K562 (cell line): Measurements from ENCODE around the gene ATP6V1F. TPM values are rescaled to one million over a fixed set of nuclear protein-coding genes. Genes with fewer than 3 reads are reported as not detected.

Source experiments
- CEBPB ChIP-seq: fragments of 450-650 bp; IDR thresholded peaks from 2 replicates; pipeline ENCODE4 v1.6.1; 2016; ENCODE audit warnings: missing genetic modification characterization, missing compliant biosample characterization
- CTBP1 ChIP-seq: fragments of 450-650 bp; IDR thresholded peaks from 2 replicates; pipeline ENCODE4 v1.6.1; 2016; ENCODE audit warnings: borderline replicate concordance
- DACH1 ChIP-seq: fragments of 450-650 bp; IDR thresholded peaks from 2 replicates; pipeline ENCODE4 v1.6.1; 2018; ENCODE audit not compliant: partially characterized antibody
- HNRNPLL ChIP-seq: fragments of 200-400 bp; formaldehyde crosslinking; IDR thresholded peaks from 2 replicates; pipeline ENCODE4 v1.6.1; 2017; ENCODE audit warnings: low read length, low read depth, mild to moderate bottlenecking; ENCODE audit not compliant: poor library complexity, severe bottlenecking
- HSF4 ChIP-seq: fragments of 250-450 bp; sonication (Bioruptor Pico); IDR thresholded peaks from 2 replicates; pipeline ENCODE4 v2.1.2; 2022; ENCODE audit warnings: mild to moderate bottlenecking, moderate library complexity, borderline replicate concordance
- MAZ ChIP-seq, 2 experiments: fragments of 450-650 bp in 1 of 2; sonication (generic) in 1 of 2; formaldehyde crosslinking; IDR thresholded peaks in 1 of 2; conservative IDR thresholded peaks in 1 of 2; 2 replicates each; pipeline versions ENCODE4 v1.4.0 to v1.5.0; 2020; ENCODE audit warnings: mild to moderate bottlenecking in 1 of 2, missing genetic modification reagents in 1 of 2
- OTX1 ChIP-seq: fragments of 450-650 bp; formaldehyde crosslinking; IDR thresholded peaks from 2 replicates; pipeline ENCODE4 v1.4.0; 2022; ENCODE audit warnings: mild to moderate bottlenecking
- RCOR1 ChIP-seq, 2 experiments: IDR thresholded peaks; 2 replicates each; pipeline ENCODE4 v1.6.1; 2012; ENCODE audit warnings: low read depth in 2 of 2, low read length in 2 of 2, borderline replicate concordance in 1 of 2, improper control_type of control experiment in 1 of 2
- REST ChIP-seq, 2 experiments: fragments of 450-650 bp; formaldehyde crosslinking in 1 of 2; IDR thresholded peaks; 2 replicates each; pipeline versions ENCODE4 v1.4.0 to v1.6.1; 2014 to 2020; ENCODE audit warnings: mild to moderate bottlenecking in 2 of 2, borderline replicate concordance in 1 of 2, low read depth in 1 of 2
- TBP ChIP-seq: optimal IDR thresholded peaks from 2 replicates; pipeline ENCODE3; 2011; ENCODE audit warnings: low read depth, low read length, improper control_type of control experiment
- ZBTB1 ChIP-seq: sonication (generic); formaldehyde crosslinking; IDR thresholded peaks from 2 replicates; pipeline ENCODE4 v1.8.1; 2023; ENCODE audit warnings: missing genetic modification reagents, low read depth, mild to moderate bottlenecking, borderline replicate concordance
- ZBTB49 ChIP-seq: sonication (generic); formaldehyde crosslinking; IDR thresholded peaks from 2 replicates; pipeline ENCODE4 v1.8.0; 2022; ENCODE audit warnings: missing genetic modification reagents, mild to moderate bottlenecking, borderline replicate concordance
- ZKSCAN3 ChIP-seq: fragments of 250-450 bp; sonication (Bioruptor Pico); IDR thresholded peaks from 2 replicates; pipeline ENCODE4 v1.4.0; 2020
- ZNF444 ChIP-seq: fragments of 250-450 bp; sonication (Bioruptor Pico); IDR thresholded peaks from 2 replicates; pipeline ENCODE4 v1.4.0; 2020; ENCODE audit warnings: mild to moderate bottlenecking, moderate library complexity
- ZNF586 ChIP-seq: fragments of 450-650 bp; formaldehyde crosslinking; conservative IDR thresholded peaks from 2 replicates; pipeline ENCODE4 v1.4.0; 2020; ENCODE audit warnings: mild to moderate bottlenecking, moderate library complexity
- polyA plus RNA-seq, 8 experiments: library from polyadenylated mRNA; depleted of rRNA in 4 of 8; stranded (reverse) in 5 of 8; unstranded in 3 of 8; fragments of >200 nt; fragmentation: Nextera tagmentation in 2 of 8; fragmentation: Illumina TruSeq in 1 of 8; extraction: Ambion mirVana in 2 of 8; extraction: Trizol in 1 of 8; gene quantifications; 2 replicates each; pipeline versions ENCODE4 v1.2.1 to v1.2.3, GENCODE V29; 2011 to 2014; ENCODE audit warnings: inconsistent platforms in 1 of 8, missing spikeins in 1 of 8
- total RNA-seq, 7 experiments: library from RNA; depleted of rRNA in 6 of 7; stranded (reverse); fragments of >200 nt in 6 of 7; fragmentation: Illumina TruSeq in 2 of 7; extraction: Trizol in 2 of 7; gene quantifications; 2 replicates each; pipeline versions ENCODE4 v1.2.1 to v1.2.3, GENCODE V29; 2011 to 2021; ENCODE audit warnings: low replicate concordance in 1 of 7

The ATP6V1F gene
- total and polyA plus RNA-seq, 9 of the 15 experiments (the other 6 are each of a cell fraction or from before 2014, with no cell fraction given): 206 to 1,123 (median 542) TPM

- TF ChIP-seq TBP (no peak), DACH1 (no peak), OTX1 (CRISPR knock-in tag) (0 out of 2 replicates have a peak, but pooled peaks have one; percentile 4), CTBP1 (0 out of 2 replicates have a peak, but pooled peaks have one; percentile 11), HNRNPLL (peak; percentile 15), ZKSCAN3 (no peak), ZBTB1 (0 out of 2 replicates have a peak, but pooled peaks have one; percentile 40), ZNF586 (no peak), ZBTB49 (no peak), RCOR1 (IDR thresholded peaks at IDR 0.05; ENCODE audit: borderline replicate concordance in 1 of 2, low read depth in 2 of 2, low read length in 2 of 2) (peak in 1 of 2 experiments; percentile 57; a peak in 2 of 4 replicates), ZNF444 (no peak), CEBPB (tag) (no peak), HSF4 (no peak), MAZ (CRISPR knock-in tag; conservative IDR thresholded peaks at IDR 0.05 in 1 of 2, IDR thresholded peaks at IDR 0.05 in 1 of 2) (peak in 1 of 2 experiments; percentile 22; a peak in 1 of 4 replicates), REST (IDR thresholded peaks at IDR 0.05; ENCODE audit: borderline replicate concordance) (no peak), REST (CRISPR knock-in tag; IDR thresholded peaks at IDR 0.05; ENCODE audit: low read depth) (no peak)
Measured at GRCh38 chr7:128833148-128833945, 29.3 kb upstream of the ATP6V1F start (continued).
